LNCAP (cell line): ENCODE results near the gene MRPS15.

ENCODE experiments used
- TF ChIP-seq, protein P1 (sequence below): fragments of 450-650 bp; IDR thresholded peaks from 2 replicates; pipeline ENCODE4 v1.5.1; 2017; ENCODE audit warnings: mild to moderate bottlenecking

Gene MRPS15

DNA sequence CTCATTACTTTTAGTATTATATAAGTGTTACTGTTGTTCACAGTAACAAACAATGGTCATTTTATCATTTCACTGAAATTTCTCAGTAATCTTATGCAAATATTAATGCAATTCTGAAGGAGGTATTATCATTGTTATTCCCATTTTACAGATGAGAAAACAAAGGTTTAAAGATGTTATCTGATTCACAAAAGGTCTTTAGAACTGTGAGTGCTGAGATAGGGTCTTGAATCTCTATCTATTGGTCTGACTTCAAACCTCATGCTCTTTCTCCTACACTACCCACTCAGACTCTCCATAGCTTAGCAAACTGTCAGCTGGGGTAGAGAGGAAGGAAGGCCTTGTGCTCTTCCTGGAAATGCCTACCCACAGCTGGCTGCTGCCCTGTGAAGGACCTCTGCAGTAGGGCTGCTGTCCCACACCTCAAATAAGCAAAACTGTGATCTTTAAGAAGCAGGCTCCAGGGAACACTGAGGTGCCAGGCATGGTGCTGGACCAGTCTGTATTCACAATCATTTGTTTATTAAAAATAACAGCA is 7.7 kb downstream of the MRPS15 start:
- TF ChIP-seq, protein P1, sequence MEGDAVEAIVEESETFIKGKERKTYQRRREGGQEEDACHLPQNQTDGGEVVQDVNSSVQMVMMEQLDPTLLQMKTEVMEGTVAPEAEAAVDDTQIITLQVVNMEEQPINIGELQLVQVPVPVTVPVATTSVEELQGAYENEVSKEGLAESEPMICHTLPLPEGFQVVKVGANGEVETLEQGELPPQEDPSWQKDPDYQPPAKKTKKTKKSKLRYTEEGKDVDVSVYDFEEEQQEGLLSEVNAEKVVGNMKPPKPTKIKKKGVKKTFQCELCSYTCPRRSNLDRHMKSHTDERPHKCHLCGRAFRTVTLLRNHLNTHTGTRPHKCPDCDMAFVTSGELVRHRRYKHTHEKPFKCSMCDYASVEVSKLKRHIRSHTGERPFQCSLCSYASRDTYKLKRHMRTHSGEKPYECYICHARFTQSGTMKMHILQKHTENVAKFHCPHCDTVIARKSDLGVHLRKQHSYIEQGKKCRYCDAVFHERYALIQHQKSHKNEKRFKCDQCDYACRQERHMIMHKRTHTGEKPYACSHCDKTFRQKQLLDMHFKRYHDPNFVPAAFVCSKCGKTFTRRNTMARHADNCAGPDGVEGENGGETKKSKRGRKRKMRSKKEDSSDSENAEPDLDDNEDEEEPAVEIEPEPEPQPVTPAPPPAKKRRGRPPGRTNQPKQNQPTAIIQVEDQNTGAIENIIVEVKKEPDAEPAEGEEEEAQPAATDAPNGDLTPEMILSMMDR, result no peak

DNA sequence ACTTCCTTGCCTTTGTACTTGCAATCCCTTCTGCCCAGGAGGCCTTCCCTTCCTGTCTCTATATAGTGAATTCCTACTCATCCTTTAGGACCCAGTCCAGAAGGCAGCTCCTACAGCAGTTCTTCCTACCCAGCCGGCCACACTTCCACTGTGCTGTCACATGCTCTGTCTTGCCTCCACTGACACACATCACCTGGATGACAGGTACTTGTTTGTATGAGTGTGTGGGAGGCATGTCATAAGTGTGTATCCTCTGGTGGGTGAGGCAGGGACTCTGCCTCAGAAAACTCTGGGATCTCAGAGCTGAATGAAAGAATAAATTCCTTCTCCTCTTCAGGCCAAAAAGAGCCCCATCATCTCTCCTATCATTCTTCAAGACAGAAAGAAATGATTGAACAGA is 8.8 kb downstream of the MRPS15 start:
- TF ChIP-seq, protein P1, result no peak

DNA sequence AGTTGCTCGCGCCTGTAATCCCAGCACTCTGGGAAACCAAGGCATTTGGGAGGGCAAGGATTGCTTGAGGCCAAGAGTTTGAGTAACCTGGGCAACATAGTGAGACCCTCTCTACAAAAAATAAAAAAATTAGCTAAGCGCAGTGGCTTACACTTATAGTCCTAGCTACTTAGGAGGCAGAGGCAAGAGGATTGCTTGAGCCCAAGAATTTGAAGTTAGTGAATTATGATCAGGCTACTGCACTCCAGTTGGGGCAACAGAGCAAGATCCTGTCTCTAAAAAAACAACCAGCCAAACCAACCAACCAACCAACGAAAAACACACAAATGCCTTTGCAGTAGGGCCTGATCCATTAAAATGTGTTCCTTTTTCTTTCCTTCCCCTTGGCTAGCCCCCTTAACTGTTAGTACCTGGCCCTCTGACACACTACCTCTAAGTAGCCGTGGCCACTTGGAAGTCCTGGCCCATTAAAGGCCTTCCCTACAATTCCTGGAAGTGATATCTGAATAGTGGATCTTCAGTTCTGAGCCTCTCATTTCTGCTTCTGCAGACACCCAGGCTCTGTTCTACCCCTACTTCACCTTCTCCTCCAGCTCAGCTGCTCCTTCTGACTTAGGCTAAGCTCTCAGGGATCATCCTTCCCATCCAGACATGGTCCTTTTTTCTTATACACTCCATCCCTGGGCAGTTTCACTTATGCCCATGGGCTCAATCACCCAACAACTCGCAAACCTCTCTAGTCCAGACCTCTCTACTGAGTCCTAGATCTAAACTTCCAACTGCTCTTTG is 10.4 kb downstream of the MRPS15 start:
- TF ChIP-seq, protein P1, result no peak

DNA sequence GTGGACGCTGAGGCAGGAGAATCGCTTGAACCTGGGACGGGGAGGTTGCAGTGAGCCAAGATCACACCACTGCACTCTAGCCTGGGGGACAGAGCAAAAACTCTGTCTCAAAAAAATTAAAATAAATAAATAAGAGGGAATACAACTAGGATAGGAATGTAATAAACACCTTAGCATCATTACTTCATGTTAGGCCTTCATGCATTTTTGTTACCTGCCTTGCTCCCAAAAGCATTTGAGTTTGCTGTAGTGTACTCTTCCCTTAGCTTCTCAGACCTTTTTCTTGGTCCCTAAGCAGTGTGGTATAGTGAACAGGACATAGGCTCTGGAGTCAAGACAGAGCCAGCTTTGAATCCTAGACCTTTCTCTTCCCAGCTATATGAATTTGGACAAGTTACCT is 11.1 kb downstream of the MRPS15 start:
- TF ChIP-seq, protein P1, result no peak

DNA sequence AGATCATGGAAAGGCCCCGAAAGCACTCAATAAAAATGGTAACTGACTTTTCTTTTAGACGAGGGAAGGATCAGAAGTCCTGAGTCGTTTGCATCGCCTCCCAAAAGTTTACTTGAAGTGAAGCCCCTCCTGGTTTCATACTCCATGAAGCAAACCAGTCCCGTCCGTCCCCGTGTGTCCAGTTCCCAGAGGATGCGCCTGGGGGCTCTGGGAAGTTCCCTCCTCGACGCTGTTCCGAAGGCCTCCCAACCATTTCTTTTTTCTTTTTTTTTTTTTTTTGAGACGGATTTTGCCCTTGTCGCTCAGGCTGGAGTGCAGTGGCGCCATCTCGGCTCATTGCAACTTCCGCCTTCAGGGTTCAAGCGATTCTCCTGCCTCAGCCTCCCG is 13.3 kb downstream of the MRPS15 start:
- TF ChIP-seq, protein P1, result no peak

DNA sequence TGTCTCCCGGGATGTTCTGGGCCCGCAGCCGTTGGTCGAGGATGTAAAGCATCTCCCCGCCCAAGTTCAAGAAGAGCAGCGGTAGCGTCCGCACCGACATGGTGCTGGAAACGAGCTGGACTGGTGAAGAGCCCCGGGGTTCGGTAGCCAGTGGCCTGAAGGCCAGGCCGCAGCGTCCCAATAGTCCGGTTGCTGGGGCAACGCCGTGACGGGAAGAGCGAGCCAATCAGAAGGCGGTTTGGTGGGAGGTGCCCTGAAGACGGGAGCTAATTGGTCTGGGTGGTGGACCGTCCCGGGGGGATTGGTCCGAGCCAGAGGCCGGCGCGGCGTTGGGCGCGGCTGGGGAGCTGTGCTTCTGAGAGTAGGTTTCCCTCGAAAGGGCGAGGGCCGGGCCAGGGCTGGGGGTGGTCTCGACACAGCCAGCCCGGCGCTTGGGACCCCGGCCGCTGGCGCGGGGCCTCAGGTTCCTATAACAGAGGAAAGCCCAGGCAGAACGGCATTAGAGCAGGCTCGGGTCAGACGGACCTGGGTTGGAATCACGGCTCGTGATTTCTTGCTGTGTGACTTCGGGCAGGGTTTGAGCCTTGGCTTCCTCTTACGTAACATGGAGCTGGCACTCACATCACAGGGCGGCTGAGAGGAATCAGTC is 13.8 kb downstream of the MRPS15 start, which contains the start of gene OSCP1:
Gene OSCP1 (minus strand): TSS at position 182 of the 649 bp plus-strand sequence. CDS start 82 bp downstream, at position 100.
- TF ChIP-seq, protein P1, result no peak

DNA sequence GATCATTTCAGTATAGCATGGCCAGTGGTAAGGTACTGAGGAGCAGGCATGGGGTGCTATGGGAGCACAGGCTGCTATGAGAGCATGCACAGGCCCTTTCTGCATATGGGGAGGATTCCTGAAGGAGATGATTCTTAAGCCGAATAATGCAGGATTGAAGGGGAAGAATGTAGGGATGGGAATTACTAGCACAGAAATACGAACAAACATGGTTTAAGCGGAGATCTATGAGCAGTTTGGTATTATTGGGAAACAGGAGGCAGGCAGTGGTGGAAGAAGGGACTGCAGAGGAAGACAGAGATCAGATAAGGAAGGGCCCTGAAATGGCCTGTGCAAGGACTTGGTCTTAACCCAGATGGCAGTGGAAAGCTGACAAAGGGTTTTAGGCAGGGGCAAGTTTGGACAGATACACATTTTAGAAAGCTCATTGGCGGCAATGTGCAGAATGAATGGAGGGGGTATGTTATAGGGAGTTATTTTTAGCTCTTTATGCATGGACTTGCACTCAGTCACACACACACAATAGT is 15.6 kb downstream of the MRPS15 start:
- TF ChIP-seq, protein P1, result no peak
